ENCODE measurements around the gene TRIM68. TPM values are rescaled to one million over a fixed set of nuclear protein-coding genes. Genes with fewer than 3 reads are reported as not detected.
A peak's percentile ranks its signal among the peaks of the same experiment; 100 is the strongest.

The TRIM68 gene, protein sequence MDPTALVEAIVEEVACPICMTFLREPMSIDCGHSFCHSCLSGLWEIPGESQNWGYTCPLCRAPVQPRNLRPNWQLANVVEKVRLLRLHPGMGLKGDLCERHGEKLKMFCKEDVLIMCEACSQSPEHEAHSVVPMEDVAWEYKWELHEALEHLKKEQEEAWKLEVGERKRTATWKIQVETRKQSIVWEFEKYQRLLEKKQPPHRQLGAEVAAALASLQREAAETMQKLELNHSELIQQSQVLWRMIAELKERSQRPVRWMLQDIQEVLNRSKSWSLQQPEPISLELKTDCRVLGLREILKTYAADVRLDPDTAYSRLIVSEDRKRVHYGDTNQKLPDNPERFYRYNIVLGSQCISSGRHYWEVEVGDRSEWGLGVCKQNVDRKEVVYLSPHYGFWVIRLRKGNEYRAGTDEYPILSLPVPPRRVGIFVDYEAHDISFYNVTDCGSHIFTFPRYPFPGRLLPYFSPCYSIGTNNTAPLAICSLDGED
- 13.7 and 19.3 TPM in 2 replicates for total RNA-seq (2014; rRNA removed)
- polyA plus RNA-seq (2012), result 5.9 TPM

DNA sequence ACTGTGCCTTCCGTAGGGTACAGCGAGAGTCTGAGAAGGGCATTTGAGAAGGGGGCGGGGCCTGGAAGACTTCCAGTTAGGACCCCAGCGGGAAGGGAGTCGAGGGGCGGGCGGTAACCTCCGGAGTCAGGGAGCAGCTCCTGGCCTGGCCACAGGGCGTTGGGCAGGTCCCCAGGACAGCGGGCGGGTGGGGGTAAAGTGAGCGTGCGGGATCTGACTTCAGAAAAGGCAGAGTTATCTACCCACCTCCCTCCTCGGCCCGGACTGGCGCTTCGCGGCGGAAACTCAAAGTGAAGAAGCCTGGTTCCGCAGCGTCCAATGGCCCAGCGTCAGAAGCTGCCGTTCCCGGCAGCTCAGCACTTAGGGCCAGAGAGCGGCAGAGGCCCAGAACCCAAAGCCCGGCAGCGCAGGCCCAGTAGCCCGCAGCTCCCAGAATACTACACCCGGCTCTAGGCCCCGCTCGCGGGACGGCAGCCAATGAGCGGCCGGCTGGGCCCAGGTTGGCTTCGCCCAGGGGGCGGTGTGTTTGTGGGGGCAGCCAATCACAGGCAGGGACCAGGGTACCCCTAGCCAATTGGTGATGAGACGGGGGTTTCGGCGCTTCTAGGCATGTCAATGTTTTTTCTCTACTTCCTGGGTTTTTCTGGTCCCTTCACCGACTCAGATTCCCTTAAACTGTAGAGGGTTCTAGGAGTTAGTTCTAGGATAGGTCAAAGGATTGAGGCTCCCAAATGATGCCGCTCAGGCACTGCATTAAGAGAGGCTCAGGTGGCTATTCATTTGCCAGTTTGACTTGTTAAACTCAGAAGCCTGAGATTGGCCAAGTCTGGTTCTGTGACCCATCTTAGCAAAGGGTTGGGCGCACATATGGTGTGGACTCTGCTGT is at the start of gene TRIM68:
TSS of gene TRIM68 (minus strand) at position 451 of the 886 bp plus-strand sequence. CDS start 2,727 bp downstream, outside the sequence.
- DNase-seq (ENCODE audit: low read depth), result peak; percentile 95

DNA sequence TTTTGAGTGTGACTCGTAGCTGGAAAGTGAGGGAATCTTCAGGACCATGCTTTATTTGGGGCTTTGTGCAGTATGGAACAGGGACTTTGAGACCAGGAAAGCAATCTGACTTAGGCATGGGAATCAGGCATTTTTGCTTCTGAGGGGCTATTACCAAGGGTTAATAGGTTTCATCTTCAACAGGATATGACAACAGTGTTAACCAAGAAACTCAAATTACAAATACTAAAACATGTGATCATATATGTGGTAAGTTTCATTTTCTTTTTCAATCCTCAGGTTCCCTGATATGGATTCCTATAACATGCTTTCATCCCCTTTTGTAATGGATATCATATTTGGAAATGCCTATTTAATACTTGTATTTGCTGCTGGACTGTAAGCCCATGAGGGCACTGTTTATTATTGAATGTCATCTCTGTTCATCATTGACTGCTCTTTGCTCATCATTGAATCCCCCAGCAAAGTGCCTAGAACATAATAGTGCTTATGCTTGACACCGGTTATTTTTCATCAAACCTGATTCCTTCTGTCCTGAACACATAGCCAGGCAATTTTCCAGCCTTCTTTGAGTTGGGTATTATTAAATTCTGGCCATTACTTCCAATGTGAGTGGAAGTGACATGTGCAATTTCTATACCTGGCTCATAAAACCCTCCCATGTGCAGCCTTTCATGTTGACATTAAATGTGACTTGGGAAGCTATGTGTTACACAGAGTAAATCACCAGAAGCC is 46.8 kb upstream of the TRIM68 start:
- DNase-seq (ENCODE audit: low read depth), result no peak

DNA sequence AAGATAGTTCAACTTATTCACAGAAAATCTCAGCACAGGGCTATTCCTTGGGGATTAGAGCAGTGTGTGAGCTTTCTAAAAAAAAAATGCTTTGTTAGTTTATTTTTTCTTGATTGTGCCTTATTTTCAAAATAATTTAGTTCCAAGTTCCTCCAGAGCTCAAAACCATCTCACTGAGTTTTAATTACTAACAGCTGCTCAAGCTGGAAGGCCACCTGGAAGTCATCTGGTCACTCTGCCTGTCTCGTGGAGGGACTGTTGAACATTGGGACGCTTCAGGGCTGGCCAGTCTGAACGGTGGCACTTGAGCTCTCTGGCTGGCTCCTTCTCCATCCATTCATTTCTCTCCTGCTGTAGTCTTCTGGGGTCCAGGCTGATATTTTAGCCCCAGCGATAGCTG is 39.7 kb upstream of the TRIM68 start:
- DNase-seq (ENCODE audit: low read depth), result no peak

DNA sequence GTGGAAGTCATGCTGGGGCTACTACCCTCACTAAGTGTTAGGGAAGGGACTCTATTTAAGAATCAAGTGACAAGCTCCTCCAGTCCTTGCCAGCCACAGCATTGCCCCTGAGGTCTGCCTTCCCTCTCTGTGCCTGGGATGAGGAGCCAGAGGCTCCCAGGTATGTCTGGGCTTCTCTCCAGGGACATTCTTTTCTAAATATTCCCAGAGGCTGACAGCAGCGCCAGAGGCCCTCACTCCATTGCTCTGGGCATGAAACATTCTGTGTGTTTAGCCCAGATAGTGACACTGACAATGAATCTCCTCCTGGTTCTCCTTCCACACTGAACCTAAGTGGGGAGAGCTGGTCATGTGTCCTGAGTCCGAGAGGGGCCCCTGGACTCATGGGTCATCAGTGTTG is 37.9 kb upstream of the TRIM68 start:
- no peak for DNase-seq (ENCODE audit: low read depth)

DNA sequence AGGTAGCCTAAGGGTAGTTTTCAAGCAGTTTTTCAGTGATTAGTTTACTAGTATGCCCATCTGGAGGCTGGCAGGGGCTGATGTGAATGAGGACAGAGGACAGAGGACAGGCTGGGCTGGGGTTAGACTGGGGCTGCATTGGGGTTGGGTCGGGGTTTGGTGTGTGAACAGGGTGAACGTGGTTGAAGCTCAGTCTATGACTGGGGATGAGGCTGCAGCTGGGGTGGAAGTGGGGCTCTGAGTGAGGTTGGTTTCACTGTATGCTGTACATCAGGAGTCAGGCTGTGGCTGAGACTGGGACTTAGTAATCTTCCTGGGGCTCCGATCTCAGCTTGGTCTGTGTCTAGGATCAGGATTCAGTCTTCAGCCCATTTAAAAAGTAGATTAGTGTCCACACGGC is 36.2 kb upstream of the TRIM68 start:
- no peak for DNase-seq (ENCODE audit: low read depth)

DNA sequence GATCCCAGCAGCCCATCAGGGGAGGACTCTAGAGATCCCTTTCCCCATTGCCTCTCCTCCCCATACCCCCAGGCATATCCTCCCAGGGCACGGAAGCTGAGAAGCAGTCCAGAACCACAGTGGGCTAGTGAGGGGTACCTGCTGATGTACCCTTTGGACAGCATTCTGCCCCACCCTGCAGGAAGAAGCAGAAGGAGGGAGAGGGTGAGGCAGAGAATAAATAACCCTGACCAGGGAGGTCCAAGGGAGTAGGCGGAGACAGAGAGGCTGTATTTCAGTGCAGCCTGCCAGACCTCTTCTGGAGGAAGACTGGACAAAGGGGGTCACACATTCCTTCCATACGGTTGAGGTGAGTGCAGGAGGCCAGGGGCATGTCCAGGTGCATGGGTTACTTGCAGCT is 35.7 kb upstream of the TRIM68 start, which contains the start of gene OR51E1:
TSS of gene OR51E1 (plus strand) at position 301 of the 400 bp plus-strand sequence. CDS start 8,545 bp downstream, outside the sequence.
- DNase-seq (ENCODE audit: low read depth), result no peak

DNA sequence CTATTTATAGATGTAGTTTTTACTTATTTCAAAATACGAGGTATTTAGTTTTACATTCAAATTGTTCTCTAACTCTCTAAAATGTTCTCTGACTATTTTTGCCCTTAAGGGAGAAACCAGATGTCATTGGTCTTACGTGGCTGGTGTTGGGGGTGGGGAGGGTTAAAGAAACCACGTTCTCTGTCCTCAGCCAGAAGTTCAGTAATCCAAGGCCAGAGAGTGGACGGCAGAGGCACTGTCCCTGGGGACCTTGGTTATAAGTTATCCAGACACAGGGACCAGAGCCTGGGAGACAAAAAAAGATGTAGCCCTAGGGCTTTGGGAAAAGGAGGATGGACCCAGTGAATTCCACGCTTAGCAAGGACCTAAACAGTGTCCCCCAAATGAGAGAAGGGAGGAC is 35.0 kb upstream of the TRIM68 start:
- DNase-seq (ENCODE audit: low read depth), result peak; percentile 5

DNA sequence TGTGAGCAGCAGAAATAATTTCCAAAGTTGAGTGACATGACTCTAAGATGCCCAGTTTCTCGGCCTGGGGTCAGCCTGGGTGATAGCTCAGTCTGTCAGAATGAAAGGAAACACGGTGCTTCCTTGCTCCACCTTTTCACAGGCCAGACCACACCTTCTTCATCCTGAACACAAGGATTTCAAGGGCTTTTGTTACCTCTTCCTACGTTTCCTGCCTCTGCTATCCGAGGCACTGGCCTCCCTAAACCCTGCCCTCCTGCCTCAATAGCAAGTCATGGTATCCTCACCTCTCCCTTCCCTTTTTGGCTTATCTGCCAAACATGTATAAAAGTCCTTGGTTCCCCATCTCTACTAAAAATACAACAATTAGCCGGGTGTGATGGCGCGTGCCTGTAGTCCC is 34.0 kb upstream of the TRIM68 start:
- DNase-seq (ENCODE audit: low read depth), result no peak

DNA sequence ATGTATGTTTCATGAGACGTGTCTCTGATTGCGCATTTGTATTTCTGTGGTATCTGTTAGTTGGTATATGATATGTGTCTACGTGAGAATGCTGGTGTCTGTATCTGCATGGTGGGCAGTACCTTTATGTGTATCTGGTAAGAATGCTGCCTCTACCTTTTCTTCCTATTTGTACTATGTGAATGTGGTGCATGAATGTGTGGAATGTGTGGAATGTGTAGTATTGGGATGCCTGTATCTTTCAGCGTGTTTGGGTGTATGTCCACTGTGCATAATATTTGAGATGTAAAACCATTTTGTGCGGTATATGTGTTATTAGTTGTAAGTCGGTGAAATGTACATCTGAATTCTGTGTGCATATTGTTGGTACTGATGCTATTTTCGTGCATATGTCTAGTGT is 33.5 kb upstream of the TRIM68 start:
- no peak for DNase-seq (ENCODE audit: low read depth)

DNA sequence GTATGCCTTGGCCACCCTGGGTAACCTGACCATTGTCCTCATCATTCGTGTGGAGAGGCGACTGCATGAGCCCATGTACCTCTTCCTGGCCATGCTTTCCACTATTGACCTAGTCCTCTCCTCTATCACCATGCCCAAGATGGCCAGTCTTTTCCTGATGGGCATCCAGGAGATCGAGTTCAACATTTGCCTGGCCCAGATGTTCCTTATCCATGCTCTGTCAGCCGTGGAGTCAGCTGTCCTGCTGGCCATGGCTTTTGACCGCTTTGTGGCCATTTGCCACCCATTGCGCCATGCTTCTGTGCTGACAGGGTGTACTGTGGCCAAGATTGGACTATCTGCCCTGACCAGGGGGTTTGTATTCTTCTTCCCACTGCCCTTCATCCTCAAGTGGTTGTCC is 31.9 kb upstream of the TRIM68 start:
- DNase-seq (ENCODE audit: low read depth), result no peak

DNA sequence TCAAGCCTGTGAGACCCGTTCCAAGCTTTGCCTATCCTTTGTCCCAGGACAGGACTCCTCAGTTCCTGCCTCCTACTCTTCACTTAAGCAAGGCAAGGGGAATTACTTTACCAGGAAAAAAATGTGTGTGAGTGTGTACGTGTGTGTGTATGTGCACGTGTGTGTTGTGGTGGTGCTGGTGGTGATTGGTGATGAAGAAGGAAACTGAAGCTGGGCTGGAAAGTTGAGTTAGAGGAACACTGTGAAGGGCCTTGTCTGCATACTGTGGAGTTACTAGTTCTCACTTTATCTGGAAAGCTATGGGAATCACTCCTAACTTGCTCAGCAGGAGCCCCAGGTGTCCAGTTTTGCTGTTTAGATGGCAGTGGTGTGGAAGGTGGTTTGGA is 29.6 kb upstream of the TRIM68 start:
- no peak for DNase-seq (ENCODE audit: low read depth)

DNA sequence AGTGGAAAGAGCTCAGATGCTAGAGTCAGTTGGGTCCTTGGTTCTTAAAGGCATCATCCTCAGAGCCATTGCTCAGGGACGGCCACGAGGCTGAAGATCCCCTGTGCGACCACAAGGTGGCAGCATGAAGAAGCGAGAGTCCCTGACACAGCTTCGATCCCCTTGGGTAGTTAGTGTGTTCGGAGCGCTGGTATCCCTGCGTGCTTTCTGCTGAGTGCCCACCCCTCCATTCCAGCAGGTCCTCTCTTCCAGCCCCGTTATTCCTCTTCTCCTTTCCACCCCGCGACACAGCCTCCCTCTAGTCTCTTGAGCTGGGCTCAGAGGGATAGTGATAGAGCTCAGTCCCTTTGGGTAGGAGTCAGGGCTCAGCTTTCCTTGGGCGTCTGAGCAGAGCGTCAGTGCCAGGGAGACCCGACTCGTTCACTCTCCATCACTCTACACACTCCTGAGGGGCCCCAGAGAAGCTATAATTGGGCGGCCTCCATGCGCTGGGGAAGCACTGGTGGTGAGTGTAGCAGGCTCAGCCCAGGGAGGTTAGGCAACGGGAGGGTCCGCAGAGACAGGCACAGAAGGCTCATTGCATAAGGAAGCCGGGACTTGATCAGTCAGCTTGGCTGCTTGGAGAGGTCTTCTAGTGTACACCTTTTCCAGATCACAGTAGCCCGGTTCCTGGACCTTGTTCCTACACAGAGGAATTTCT is 29.1 kb upstream of the TRIM68 start, which contains the start of gene OR51D1:
TSS of gene OR51D1 (plus strand) at position 516 of the 700 bp plus-strand sequence. CDS start 2,314 bp downstream, outside the sequence.
- DNase-seq (ENCODE audit: low read depth), result peak; percentile 56

DNA sequence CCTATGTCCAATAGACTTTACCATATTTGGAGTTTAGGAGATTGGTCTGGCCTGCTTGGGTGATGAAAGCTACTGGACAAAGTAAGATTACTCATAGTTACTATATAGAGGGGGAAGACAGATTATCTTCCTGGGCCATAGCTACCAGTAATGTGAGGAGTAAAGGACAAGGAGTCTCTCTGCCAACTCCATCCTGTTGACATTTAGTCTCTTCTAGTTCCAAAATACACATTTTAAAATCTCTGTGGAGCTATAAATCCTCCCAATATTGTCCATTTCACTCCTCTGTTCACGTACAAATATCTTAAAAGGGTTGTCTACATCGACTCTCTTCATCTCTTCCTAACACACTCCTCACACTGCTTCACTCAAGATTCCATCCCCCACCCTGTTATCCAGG is 28.1 kb upstream of the TRIM68 start:
- DNase-seq (ENCODE audit: low read depth), result no peak

DNA sequence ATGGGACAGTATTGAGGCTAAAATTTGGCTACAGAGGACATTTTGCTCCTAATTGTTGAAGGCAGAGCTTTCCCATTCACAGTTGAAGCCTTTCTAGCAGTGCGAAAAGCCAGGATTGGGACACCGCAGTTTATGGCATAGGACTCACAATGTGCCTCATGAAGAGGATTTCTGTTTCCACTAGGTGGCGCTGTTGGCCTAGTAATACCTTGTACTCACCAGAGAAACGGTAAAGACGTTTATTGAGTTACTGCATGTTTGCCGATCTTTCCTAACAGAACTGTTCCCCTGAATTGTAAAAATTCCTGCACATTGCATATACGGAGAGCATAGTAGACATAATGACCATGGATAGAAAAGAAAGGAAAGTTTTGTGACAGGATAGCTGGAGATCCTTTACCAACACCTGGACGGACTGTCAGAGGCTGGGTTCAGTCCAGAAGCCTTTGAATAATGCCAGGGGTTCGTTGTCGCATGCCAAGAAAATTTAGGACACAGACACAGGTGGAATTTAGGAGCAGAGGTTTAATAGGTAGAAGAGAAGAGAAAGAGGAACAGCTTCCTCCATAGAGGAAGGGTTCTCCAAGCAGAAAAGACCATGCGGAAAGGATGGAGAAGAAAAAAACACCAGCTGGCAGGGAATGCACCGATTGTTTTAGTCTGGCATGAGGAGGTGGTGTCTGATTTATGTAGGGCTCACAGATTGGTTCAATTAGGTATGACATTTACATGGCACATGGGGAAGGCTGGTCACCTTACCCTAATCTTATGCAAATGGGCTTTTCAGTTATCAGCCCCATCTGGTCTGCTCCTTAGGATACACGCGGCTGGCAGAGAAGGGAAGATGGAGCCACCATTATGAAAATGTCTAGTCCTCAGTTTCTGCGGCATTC is 18.4 kb upstream of the TRIM68 start:
- DNase-seq (ENCODE audit: low read depth), result peak; percentile 65

DNA sequence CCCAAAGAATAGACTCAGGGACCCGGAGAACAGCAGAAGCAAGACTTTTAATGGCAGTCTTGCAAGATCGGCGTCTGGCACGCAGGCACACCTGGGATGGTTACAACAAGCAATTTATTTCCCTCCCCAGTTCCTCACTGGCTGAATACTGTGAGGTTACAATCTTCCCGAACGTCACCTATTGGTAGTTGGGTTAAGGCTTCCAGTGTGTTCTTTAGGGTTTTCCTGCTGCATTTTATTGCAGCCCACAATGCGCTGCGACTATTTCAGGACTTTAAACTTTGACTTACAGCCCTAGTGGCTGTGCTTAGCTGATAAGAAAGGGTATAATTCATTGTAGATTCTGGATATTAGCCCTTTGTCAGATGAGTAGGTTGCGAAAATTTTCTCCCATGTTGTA is 11.5 kb upstream of the TRIM68 start:
- no peak for DNase-seq (ENCODE audit: low read depth)

DNA sequence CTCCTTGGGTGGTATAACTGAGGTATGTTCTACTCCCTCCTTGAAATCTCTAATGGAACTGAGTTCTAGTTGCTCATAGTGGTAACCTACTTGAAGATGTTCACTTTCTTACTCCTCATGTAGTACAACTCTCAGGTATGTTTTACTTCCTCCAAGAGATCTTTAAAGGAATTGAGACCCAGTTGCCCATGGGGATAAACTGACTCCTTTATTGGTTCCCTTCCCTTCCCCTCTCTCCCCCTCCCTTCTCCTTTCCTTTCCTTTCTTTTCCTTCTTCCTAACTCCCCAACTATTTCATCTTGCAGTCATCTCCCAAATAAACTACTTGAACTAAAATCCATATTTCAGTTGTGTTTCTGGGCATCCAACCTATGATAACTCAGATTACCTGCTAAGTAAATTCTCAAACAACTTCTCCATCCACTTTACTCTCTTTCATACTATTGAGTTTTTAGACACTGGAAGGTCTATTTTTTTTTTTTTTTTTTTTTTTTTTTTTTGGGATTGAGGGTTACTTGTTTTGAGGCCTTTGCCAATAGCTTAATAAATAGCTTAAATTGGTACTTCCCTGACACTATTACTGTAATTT is 7.9 kb upstream of the TRIM68 start:
- no peak for DNase-seq (ENCODE audit: low read depth)

DNA sequence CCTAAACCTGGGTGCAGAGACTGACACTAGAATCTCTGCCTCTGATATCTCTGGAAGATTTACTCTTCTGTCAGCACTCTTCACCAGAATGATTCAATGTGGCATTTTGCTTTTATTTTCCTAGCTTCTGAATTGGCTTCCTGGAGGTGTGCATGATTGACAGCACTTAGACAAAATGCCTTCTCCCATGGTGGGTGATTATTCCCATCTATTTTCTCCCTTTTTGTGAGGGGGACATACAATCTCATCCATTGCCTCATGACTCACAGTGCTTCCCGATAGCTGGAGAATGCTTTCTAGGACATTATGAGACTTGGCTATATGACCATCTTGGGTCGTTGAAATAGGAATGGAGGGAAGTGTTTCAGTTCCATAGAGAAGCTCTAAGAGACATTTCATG is 4.0 kb upstream of the TRIM68 start:
- DNase-seq (ENCODE audit: low read depth), result no peak

DNA sequence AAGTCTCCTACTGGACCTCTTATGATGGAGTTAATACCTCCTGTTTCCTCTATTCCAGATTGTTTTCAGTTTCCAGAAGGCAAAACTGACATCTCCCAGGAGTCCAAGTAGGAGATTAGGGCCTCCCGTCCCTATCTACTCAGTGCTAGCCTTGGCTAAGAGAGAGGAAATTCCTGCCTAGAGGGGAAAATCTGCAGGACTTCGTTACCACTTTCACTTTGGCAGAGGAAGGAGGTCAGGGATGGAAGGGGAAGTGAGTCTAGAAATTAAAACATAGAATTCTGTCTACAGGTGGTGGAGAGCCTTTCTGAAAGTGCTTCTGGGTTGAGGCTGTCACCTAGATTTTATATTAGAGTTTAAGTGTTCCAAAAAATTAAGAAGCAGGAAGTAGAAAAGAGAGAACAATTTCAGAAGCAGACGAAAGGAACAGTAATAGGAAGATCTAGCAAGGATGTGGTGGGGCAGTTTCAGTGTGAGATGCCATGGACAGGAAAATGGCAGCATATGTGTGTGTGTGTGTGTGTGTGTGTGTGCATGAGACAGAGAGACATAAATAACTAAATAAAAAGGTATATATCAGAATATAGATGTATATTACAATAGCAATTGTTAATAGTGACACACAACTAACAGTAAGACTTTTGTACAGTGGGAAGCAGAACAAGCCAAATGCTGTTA is 2.4 kb upstream of the TRIM68 start:
- DNase-seq (ENCODE audit: low read depth), result peak; percentile 13

DNA sequence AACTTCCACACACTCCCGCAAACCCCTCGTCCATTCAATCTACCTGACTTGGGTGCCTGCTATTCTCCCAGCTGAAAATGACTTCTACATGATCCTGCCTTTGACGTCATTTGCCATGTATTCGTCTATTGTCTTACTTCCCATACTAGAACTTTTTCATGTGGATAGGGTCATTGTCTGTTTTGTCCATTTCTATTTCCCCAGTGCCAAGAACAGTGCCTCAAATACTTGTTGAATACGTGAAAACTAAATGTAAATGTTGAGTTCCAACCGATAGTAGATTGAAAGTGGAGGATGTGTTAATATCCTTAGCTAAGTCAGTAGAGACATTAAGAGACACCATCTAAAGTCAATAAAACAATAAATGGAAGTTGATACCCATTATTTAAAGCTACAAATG is 935 bp downstream of the TRIM68 start:
- peak; percentile 13 for DNase-seq (ENCODE audit: low read depth)
